Neuron (in vitro differentiated cells): Measurements from ENCODE around the gene MIDN.
"Not testable (repeated sequence)": the region's sequence is repeated elsewhere in the genome, so short reads cannot be mapped to it uniquely, and the experiment has no call there.

Experiments
- H2AFZ ChIP-seq: one replicate; pipeline ENCODE4 v1.6.1; 2013; ENCODE audit warnings: low read depth, mild to moderate bottlenecking, inconsistent platforms, low read length, moderate library complexity
- H3K27me3 ChIP-seq: one replicate; pipeline ENCODE4 v1.6.1; 2013; ENCODE audit warnings: low read length; ENCODE audit not compliant: insufficient read depth
- H3K36me3 ChIP-seq: one replicate; pipeline ENCODE4 v1.6.1; 2013; ENCODE audit warnings: low read length; ENCODE audit not compliant: insufficient read depth
- H3K4me1 ChIP-seq: one replicate; pipeline ENCODE4 v1.6.1; 2013; ENCODE audit warnings: low read length; ENCODE audit not compliant: insufficient read depth
- H3K4me3 ChIP-seq: 2 replicates; pipeline ENCODE4 v1.5.1; 2013; ENCODE audit warnings: mild to moderate bottlenecking, low read length, moderate library complexity
- H3K9me3 ChIP-seq: one replicate; pipeline ENCODE4 v1.6.1; 2013; ENCODE audit warnings: low read length

MIDN gene

GRCh38 chr19:1248139-1248785, at the start of gene MIDN:
MIDN (plus strand) TSS chr19:1248583; CDS start chr19:1250297, 1,714 bp downstream.
- Histone ChIP-seq H3K9me3 (no peaks in the 10 kb centered on the region), H3K4me3 (peak within 1 kb of the TSS; percentile 75), H2AFZ (no peak within 1 kb of the TSS), H3K4me1 (peaks cover 28% of the 10 kb centered on the region), H3K27me3 (no peaks in the 10 kb centered on the region), H3K36me3 (peaks cover 16% of the 10 kb centered on the region)

- Histone ChIP-seq H3K27me3 (no peaks in the 10 kb centered on the region), H2AFZ (no peak overlapping the region), H3K36me3 (no peaks in the 10 kb centered on the region), H3K4me3 (no peak overlapping the region), H3K4me1 (no peaks in the 10 kb centered on the region), H3K9me3 (no peaks in the 10 kb centered on the region)
Observed at GRCh38 chr19:1199531-1199930, 48.9 kb upstream of the MIDN start.

- H3K4me3 ChIP-seq, H3K36me3 ChIP-seq, H3K4me1 ChIP-seq, H3K27me3 ChIP-seq, H2AFZ ChIP-seq, H3K9me3 ChIP-seq: not testable (repeated sequence)
Observed at GRCh38 chr19:1200614-1201013, 47.8 kb upstream of the MIDN start.

- Histone ChIP-seq H3K9me3 (no peaks in the 10 kb centered on the region), H3K4me3 (peak within 1 kb of the TSS; percentile 60), H3K27me3 (no peaks in the 10 kb centered on the region), H3K4me1 (peaks cover 24% of the 10 kb centered on the region), H3K36me3 (peaks cover 5% of the 10 kb centered on the region), H2AFZ (no peak within 1 kb of the TSS)
Observed at GRCh38 chr19:1205114-1206099, 43.0 kb upstream of the MIDN start, which contains the start of gene STK11. STK11 (plus strand) TSS chr19:1205778; CDS start chr19:1206914, 1,136 bp downstream.

- no peaks in the 10 kb centered on the region for H3K27me3 ChIP-seq
- H3K36me3 ChIP-seq, result peaks cover 5% of the 10 kb centered on the region
- H2AFZ ChIP-seq, result no peak overlapping the region
- no peaks in the 10 kb centered on the region for H3K9me3 ChIP-seq
- H3K4me3 ChIP-seq, result peak overlapping the region; percentile 60
- peaks cover 24% of the 10 kb centered on the region for H3K4me1 ChIP-seq
Observed at GRCh38 chr19:1206150-1206863, 42.1 kb upstream of the MIDN start.

GRCh38 chr19:1206864-1207450, 41.4 kb upstream of the MIDN start:
- Histone ChIP-seq H2AFZ (no peak overlapping the region), H3K36me3 (peaks cover 5% of the 10 kb centered on the region), H3K9me3 (no peaks in the 10 kb centered on the region), H3K4me1 (peaks cover 24% of the 10 kb centered on the region), H3K4me3 (peak overlapping the region; percentile 60), H3K27me3 (no peaks in the 10 kb centered on the region)

GRCh38 chr19:1208830-1209229, 39.6 kb upstream of the MIDN start:
- H2AFZ ChIP-seq, H3K4me3 ChIP-seq, H3K27me3 ChIP-seq, H3K9me3 ChIP-seq: not testable (repeated sequence)
- H3K36me3 ChIP-seq, result peaks cover 14% of the 10 kb centered on the region
- H3K4me1 ChIP-seq, result peaks cover 26% of the 10 kb centered on the region

- no peaks in the 10 kb centered on the region for H3K27me3 ChIP-seq
- no peaks in the 10 kb centered on the region for H3K9me3 ChIP-seq
- no peak overlapping the region for H2AFZ ChIP-seq
- no peak overlapping the region for H3K4me3 ChIP-seq
- peaks cover 33% of the 10 kb centered on the region for H3K4me1 ChIP-seq
- H3K36me3 ChIP-seq, result peaks cover 14% of the 10 kb centered on the region
Observed at GRCh38 chr19:1210227-1210538, 38.2 kb upstream of the MIDN start.

- H3K27me3 ChIP-seq, result no peaks in the 10 kb centered on the region
- H3K9me3 ChIP-seq, result no peaks in the 10 kb centered on the region
- H3K36me3 ChIP-seq, result peaks cover 14% of the 10 kb centered on the region
- no peak overlapping the region for H3K4me3 ChIP-seq
- peaks cover 32% of the 10 kb centered on the region for H3K4me1 ChIP-seq
- no peak overlapping the region for H2AFZ ChIP-seq
Observed at GRCh38 chr19:1211494-1212234, 36.7 kb upstream of the MIDN start.

GRCh38 chr19:1213391-1214286, 34.7 kb upstream of the MIDN start:
- H3K36me3 ChIP-seq, result peaks cover 14% of the 10 kb centered on the region

GRCh38 chr19:1214299-1214861, 34.0 kb upstream of the MIDN start:
- no peak overlapping the region for H3K4me3 ChIP-seq
- peaks cover 14% of the 10 kb centered on the region for H3K36me3 ChIP-seq
- H3K9me3 ChIP-seq, result no peaks in the 10 kb centered on the region
- peaks cover 20% of the 10 kb centered on the region for H3K4me1 ChIP-seq
- H3K27me3 ChIP-seq, result no peaks in the 10 kb centered on the region
- no peak overlapping the region for H2AFZ ChIP-seq

More at GRCh38 chr19:1213391-1214286, 34.7 kb upstream of the MIDN start:
- Histone ChIP-seq H3K9me3 (no peaks in the 10 kb centered on the region), H3K4me3 (no peak overlapping the region), H2AFZ (no peak overlapping the region), H3K4me1 (peaks cover 20% of the 10 kb centered on the region), H3K27me3 (no peaks in the 10 kb centered on the region)
